Measurements from ENCODE around the gene IFI27L1.
A peak's percentile ranks its signal among the peaks of the same experiment; 100 is the strongest.

The IFI27L1 gene, protein sequence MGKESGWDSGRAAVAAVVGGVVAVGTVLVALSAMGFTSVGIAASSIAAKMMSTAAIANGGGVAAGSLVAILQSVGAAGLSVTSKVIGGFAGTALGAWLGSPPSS

DNA sequence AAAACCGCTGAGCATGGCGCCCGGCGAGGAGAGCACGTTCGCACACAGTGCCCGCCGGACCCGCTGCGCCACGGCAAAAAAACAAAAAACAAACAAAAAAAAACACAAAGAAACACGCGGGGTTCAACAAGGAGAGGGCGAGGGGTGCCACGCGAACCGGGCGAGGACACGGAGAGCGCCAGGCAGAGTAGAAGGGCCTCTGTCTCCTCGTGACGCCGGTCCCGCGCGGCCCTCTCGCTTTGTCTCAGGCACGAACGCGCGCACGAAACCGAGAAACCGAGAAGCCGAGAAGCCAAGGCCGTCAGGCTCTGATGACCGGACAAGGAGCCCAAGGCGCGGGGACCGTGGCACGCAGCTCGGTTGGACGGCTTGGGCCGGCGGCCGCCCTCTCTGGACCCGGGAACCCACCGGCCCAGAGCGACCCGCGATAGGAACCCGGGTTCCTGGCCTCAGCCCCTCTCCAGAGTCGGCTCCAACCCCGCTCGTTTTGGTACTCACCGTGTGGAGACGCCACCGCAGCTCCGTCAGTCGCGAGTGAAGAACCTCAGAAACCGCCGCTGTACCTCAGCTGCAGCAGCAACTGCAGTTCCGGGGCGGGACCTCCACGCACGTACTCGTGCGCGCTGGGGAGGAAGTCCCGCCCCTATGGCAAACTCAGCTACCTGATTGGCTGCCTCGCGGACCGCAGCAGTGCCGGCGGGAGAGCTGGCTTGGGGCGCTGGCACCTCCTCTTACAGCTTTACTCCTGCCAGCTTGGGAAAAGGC lies at the start of gene IFI27L1, which contains the start of gene DDX24:
Gene IFI27L1, plus strand, starts transcription at position 690 of the 765 bp plus-strand sequence. CDS start 15,628 bp downstream, outside the sequence.
Gene DDX24, minus strand, starts transcription at position 582 of the 765 bp plus-strand sequence. CDS start 1,460 bp downstream, outside the sequence.
- H3K4me3 ChIP-seq (ENCODE audit: low read depth, low read length): peak within 1 kb of the TSS; percentile 93
- TF ChIP-seq, protein P1, sequence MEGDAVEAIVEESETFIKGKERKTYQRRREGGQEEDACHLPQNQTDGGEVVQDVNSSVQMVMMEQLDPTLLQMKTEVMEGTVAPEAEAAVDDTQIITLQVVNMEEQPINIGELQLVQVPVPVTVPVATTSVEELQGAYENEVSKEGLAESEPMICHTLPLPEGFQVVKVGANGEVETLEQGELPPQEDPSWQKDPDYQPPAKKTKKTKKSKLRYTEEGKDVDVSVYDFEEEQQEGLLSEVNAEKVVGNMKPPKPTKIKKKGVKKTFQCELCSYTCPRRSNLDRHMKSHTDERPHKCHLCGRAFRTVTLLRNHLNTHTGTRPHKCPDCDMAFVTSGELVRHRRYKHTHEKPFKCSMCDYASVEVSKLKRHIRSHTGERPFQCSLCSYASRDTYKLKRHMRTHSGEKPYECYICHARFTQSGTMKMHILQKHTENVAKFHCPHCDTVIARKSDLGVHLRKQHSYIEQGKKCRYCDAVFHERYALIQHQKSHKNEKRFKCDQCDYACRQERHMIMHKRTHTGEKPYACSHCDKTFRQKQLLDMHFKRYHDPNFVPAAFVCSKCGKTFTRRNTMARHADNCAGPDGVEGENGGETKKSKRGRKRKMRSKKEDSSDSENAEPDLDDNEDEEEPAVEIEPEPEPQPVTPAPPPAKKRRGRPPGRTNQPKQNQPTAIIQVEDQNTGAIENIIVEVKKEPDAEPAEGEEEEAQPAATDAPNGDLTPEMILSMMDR (IDR thresholded peaks at IDR 0.05; ENCODE audit: low read depth, low read length, missing control alignments): no peak
- in situ Hi-C loops (cut with HindIII; ENCODE audit: low sequenced_read_pairs): no loop called here
- DNase-seq (ENCODE audit: low read depth): peak; percentile 82

DNA sequence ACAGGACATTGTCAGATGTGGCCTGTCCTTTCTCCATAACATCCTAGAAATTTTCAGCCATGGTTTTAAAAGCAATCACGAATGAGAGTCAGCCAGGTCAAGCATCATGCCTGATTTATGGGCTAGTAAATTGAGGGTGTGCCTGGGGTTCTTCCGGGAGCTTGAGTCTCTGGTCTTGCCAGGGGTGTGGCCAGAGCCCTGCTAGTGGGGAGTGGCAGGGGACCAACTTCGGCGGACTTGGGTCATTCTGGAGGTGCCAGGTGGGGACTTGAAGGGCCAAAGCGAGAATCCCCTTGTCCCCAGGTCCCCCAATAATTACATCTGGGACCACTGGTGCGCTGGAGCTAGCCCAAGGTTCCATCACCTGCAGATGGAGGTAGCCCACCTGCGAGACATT lies 49.2 kb upstream of the IFI27L1 start:
- no peak overlapping the region for H3K4me3 ChIP-seq (ENCODE audit: low read depth, low read length)
- TF ChIP-seq, protein P1 (IDR thresholded peaks at IDR 0.05; ENCODE audit: low read depth, low read length, missing control alignments): no peak
- in situ Hi-C loops (cut with HindIII; ENCODE audit: low sequenced_read_pairs): no loop called here
- DNase-seq (ENCODE audit: low read depth): no peak

DNA sequence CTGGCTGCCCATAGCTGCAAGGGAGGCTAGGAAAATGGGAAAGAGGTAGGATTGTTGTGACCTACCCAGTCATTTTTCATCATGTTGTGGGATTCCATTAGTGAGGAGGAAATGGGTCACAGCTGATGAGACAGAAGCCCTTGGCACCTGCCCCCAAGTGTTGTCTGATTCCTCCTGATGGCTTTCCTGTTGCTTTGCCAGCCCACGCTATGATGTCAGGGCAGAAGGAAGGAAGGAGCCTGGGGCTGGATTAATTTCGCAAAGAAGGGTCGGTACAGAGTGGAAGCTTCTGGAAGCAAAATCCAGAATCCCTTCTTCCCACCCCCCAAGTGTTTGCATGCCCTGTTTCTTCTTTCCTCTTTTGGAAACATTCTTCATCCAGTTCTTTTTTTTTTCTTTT lies 46.2 kb upstream of the IFI27L1 start:
- H3K4me3 ChIP-seq (ENCODE audit: low read depth, low read length): no peak overlapping the region
- no peak for DNase-seq (ENCODE audit: low read depth)
- in situ Hi-C loops (cut with HindIII; ENCODE audit: low sequenced_read_pairs): no loop called here
- TF ChIP-seq, protein P1 (IDR thresholded peaks at IDR 0.05; ENCODE audit: low read depth, low read length, missing control alignments): no peak

DNA sequence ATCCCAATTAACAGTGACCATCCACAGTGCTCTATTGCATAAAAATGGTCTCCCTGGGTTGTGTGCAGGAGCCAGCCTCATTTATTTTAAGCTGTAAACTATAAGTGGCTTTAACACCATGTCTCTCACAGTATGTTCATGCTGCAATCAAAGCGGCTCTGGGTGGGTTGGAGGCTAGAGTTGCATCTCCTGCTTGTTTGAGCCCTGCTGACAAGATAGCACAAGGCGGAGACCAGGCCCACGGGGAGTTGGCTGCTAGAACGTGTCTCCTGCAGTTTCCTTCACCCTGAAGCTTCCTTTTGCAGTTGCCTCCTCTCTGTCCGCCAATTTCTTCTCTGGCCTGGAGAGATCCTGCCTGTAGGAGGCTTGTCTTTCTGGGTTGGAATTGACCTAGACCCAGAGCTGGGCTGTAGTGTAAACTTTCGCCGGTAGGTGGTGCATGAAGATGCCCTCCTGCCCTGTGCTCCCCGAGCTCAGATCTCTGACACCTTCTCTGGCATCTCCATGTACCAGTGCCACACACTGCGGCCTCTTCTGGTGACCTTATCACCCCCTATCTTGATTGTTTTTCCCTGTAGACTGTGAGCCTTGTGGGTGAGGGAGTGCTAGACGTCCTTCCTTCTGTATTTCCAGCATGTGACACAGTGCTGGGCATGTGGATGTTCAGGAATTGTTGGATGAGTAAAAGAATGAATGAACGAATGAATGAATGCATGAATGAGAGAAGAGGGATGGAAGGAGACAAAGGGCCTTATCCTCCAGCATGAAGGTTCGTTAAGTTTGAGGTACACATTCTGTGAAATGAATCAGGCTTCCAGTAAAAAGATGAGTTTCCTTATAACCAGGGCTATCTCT lies 44.6 kb upstream of the IFI27L1 start:
- DNase-seq (ENCODE audit: low read depth): no peak
- TF ChIP-seq, protein P1 (IDR thresholded peaks at IDR 0.05; ENCODE audit: low read depth, low read length, missing control alignments): peak; percentile 88
- no peak overlapping the region for H3K4me3 ChIP-seq (ENCODE audit: low read depth, low read length)
- in situ Hi-C loops (cut with HindIII; ENCODE audit: low sequenced_read_pairs): no loop called here

DNA sequence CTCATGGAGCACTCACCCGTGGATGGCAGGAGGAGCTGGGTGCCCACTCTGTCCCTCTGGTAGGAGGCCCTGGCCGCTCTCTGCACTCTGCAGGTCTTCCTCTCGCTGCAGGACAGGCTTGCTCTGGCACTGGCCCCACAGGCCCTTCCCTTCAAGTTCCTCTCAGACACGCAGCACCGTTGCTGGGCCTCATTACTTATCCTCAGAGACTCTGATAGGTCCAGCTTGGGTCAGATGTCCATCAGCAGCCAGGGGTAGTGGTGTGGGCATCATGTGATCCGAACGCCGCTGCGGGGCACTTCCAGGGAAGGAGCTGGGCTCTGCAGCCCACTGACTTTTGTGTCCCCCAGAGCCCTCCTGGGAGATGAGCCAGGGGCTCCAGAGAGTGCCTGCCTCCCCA lies 43.2 kb upstream of the IFI27L1 start:
- TF ChIP-seq, protein P1 (IDR thresholded peaks at IDR 0.05; ENCODE audit: low read depth, low read length, missing control alignments): no peak
- in situ Hi-C loops (cut with HindIII; ENCODE audit: low sequenced_read_pairs): no loop called here
- no peak for DNase-seq (ENCODE audit: low read depth)
- H3K4me3 ChIP-seq (ENCODE audit: low read depth, low read length): no peak overlapping the region

DNA sequence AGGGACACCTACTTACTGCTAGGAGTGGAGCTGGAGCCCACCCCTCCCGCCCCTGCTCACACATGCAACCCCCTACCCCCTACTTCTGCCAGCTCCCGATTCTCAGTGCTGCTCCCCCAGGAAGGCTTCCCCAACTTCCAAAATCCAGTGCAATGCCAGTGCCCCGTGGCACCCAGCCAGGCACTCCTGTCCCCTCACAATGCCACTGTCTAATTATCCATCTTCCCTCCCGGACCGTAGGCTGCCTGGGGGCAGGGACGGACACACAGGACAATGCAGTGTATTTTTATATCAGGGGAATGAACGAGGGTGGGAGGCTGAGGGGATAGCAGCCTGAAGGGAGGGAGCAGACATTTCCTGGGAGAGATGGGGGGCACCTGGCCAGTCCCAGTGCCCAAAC lies 42.6 kb upstream of the IFI27L1 start:
- H3K4me3 ChIP-seq (ENCODE audit: low read depth, low read length): no peak overlapping the region
- in situ Hi-C loops (cut with HindIII; ENCODE audit: low sequenced_read_pairs): no loop called here
- TF ChIP-seq, protein P1 (IDR thresholded peaks at IDR 0.05; ENCODE audit: low read depth, low read length, missing control alignments): no peak
- no peak for DNase-seq (ENCODE audit: low read depth)

All from astrocyte of the cerebellum (primary cell).